Gastrocnemius medialis (tissue), 4 donors: Measurements from ENCODE around the gene S100PBP.

ENCODE experiments used
- CTCF ChIP-seq, 5 experiments: fragments of 450-650 bp in 3 of 5; fragments of 200-600 bp in 2 of 5; sonication (generic) in 2 of 5; IDR thresholded peaks in 4 of 5; conservative IDR thresholded peaks in 1 of 5; 1 replicate in 4 of 5; 2 replicates in 1 of 5; pipeline ENCODE4 v1.5.1; 2016 to 2019; ENCODE audit warnings: antibody characterized with exemption in 5 of 5, mild to moderate bottlenecking in 3 of 5, moderate library complexity in 3 of 5
- POLR2A ChIP-seq, 2 donors: fragments of 450-650 bp; IDR thresholded peaks; one replicate each; pipeline ENCODE4 v1.6.1; 2017; ENCODE audit warnings: antibody characterized with exemption in 2 of 2, mild to moderate bottlenecking in 2 of 2, moderate library complexity in 2 of 2

GRCh38 chr1:32828341-32828740 is 10.9 kb downstream of the S100PBP start:
- TF ChIP-seq CTCF (IDR thresholded peaks at IDR 0.05 in 4 of 5, conservative IDR thresholded peaks at IDR 0.05 in 1 of 5), result no peak
- no peak for TF ChIP-seq POLR2A (IDR thresholded peaks at IDR 0.05)
